Neural cell (in vitro differentiated cells): ENCODE data around the gene PRKAR1A. TPM values are rescaled to one million over a fixed set of nuclear protein-coding genes. Genes with fewer than 3 reads are reported as not detected.

Source experiments
- H2AFZ ChIP-seq: fragments of 200-600, 300-800 bp; sonication (generic), shearing (Covaris generic); 2 replicates; pipeline ENCODE4 v1.6.0; 2014; ENCODE audit warnings: low read depth, mild to moderate bottlenecking, antibody characterized with exemption, low read length, moderate library complexity
- H3F3A ChIP-seq: fragments of 200-600 bp; shearing (Covaris generic); 2 replicates; pipeline ENCODE4 v1.6.1; 2016; ENCODE audit warnings: mild to moderate bottlenecking, moderate library complexity, mixed read lengths, antibody characterized with exemption, low read length; ENCODE audit not compliant: insufficient read depth, poor library complexity, severe bottlenecking
- H3K27ac ChIP-seq: fragments of 200-600, 300-800 bp; sonication (generic), shearing (Covaris generic); 2 replicates; pipeline ENCODE4 v1.5.1; 2014; ENCODE audit warnings: mild to moderate bottlenecking, low read length, moderate library complexity
- H3K27me3 ChIP-seq: fragments of 300-800, 200-600 bp; sonication (generic), shearing (Covaris generic); 2 replicates; pipeline ENCODE4 v1.6.0; 2014; ENCODE audit warnings: mild to moderate bottlenecking, low read depth, low read length, moderate library complexity; ENCODE audit not compliant: insufficient read depth
- H3K36me3 ChIP-seq: fragments of 300-800, 200-600 bp; sonication (generic), shearing (Covaris generic); 2 replicates; pipeline ENCODE4 v1.5.1; 2014; ENCODE audit warnings: mild to moderate bottlenecking, antibody characterized with exemption, low read length, moderate library complexity; ENCODE audit not compliant: insufficient read depth
- H3K4me2 ChIP-seq: fragments of 300-800, 200-600 bp; sonication (generic), shearing (Covaris generic); 2 replicates; pipeline ENCODE4 v1.6.0; 2014; ENCODE audit warnings: mild to moderate bottlenecking, low read length
- H3K4me3 ChIP-seq: fragments of 300-800, 200-600 bp; sonication (generic), shearing (Covaris generic); 2 replicates; pipeline ENCODE4 v1.5.1; 2014; ENCODE audit warnings: mild to moderate bottlenecking, low read length, moderate library complexity
- H3K79me2 ChIP-seq: fragments of 200-600 bp; shearing (Covaris generic); replicated peaks from 2 replicates; pipeline ENCODE4 v1.6.0; 2014; ENCODE audit warnings: mild to moderate bottlenecking, low read length, moderate library complexity; ENCODE audit not compliant: insufficient read depth
- H3K9ac ChIP-seq: fragments of 300-800, 200-600 bp; sonication (generic), shearing (Covaris generic); 2 replicates; pipeline ENCODE4 v1.6.1; 2016; ENCODE audit warnings: mild to moderate bottlenecking, low read length, mixed read lengths
- H3K9me2 ChIP-seq: fragments of 200-600 bp; shearing (Covaris generic); 2 replicates; pipeline ENCODE4 v1.6.1; 2016; ENCODE audit warnings: mild to moderate bottlenecking, low read length, mixed read lengths; ENCODE audit not compliant: insufficient read depth
- H3K9me3 ChIP-seq: fragments of 200-600, 300-800 bp; sonication (generic), shearing (Covaris generic); 2 replicates; pipeline ENCODE4 v1.6.1; 2016; ENCODE audit warnings: mild to moderate bottlenecking, mixed run types, low read length, moderate library complexity, mixed read lengths
- H4K20me1 ChIP-seq: fragments of 200-600 bp; shearing (Covaris generic); 2 replicates; pipeline ENCODE4 v1.6.1; 2016; ENCODE audit warnings: mild to moderate bottlenecking, mixed run types; ENCODE audit not compliant: insufficient read depth
- CTCF ChIP-seq: fragments of 450-650 bp; IDR thresholded peaks from 2 replicates; pipeline ENCODE4 v1.5.1; 2014; ENCODE audit warnings: antibody characterized with exemption, mild to moderate bottlenecking, moderate library complexity; ENCODE audit not compliant: poor library complexity, severe bottlenecking
- EP300 ChIP-seq: fragments of 450-650 bp; conservative IDR thresholded peaks from 2 replicates; pipeline ENCODE4 v1.6.1; 2014; ENCODE audit warnings: antibody characterized with exemption, mild to moderate bottlenecking, moderate library complexity; ENCODE audit not compliant: poor library complexity, severe bottlenecking
- EZH2 ChIP-seq: fragments of 200-600, 300-800 bp; shearing (Covaris generic), sonication (generic); IDR thresholded peaks from 2 replicates; pipeline ENCODE4 v1.6.1; 2014; ENCODE audit warnings: antibody characterized with exemption, low read length, borderline replicate concordance, mild to moderate bottlenecking; ENCODE audit not compliant: insufficient read depth, poor library complexity, severe bottlenecking
- MXI1 ChIP-seq: fragments of 450-650 bp; conservative IDR thresholded peaks from 2 replicates; pipeline ENCODE4 v1.6.1; 2014; ENCODE audit warnings: antibody characterized with exemption, mild to moderate bottlenecking; ENCODE audit not compliant: poor library complexity, severe bottlenecking
- POLR2AphosphoS5 ChIP-seq: IDR thresholded peaks from 2 replicates; pipeline ENCODE4 v1.6.1; 2012
- RAD21 ChIP-seq: fragments of 450-650 bp; conservative IDR thresholded peaks from 2 replicates; pipeline ENCODE4 v1.6.1; 2014; ENCODE audit warnings: antibody characterized with exemption, mild to moderate bottlenecking, moderate library complexity
- REST ChIP-seq: IDR thresholded peaks from 2 replicates; pipeline ENCODE4 v1.6.1; 2012; ENCODE audit warnings: borderline replicate concordance
- SMC3 ChIP-seq: fragments of 450-650 bp; conservative IDR thresholded peaks from 2 replicates; pipeline ENCODE4 v1.6.1; 2014; ENCODE audit warnings: antibody characterized with exemption, mild to moderate bottlenecking, moderate library complexity; ENCODE audit not compliant: poor library complexity
- TAF1 ChIP-seq: IDR thresholded peaks from 2 replicates; pipeline ENCODE4 v1.6.1; 2012; ENCODE audit warnings: low read depth
- polyA plus RNA-seq: library from polyadenylated mRNA; depleted of rRNA; stranded (reverse); fragments of >200 nt; gene quantifications from 2 replicates; pipeline ENCODE4 v1.2.3, GENCODE V29; 2014

Gene PRKAR1A
- polyA plus RNA-seq, 1 donor from 2014 or later: 539 TPM

GRCh38 chr17:68495081-68495480 is 17.1 kb upstream of the PRKAR1A start:
- Histone ChIP-seq H3K4me3 (no peak overlapping the region), H3K9me3 (no peaks in the 10 kb centered on the region), H3K9ac (no peak overlapping the region), H3K27me3 (no peaks in the 10 kb centered on the region), H4K20me1 (no peaks in the 10 kb centered on the region), H3K36me3 (no peaks in the 10 kb centered on the region), H2AFZ (no peak overlapping the region), H3K9me2 (no peaks in the 10 kb centered on the region), H3K79me2 (no peaks in the 10 kb centered on the region), H3K4me2 (no peak overlapping the region), H3K27ac (no peak overlapping the region), H3F3A (no peaks in the 10 kb centered on the region)
- TF ChIP-seq MXI1: no peak
- no peak for TF ChIP-seq CTCF
- TF ChIP-seq TAF1: no peak
- TF ChIP-seq SMC3: no peak
- no peak for TF ChIP-seq REST
- no peak for TF ChIP-seq EZH2
- TF ChIP-seq EP300: no peak
- no peak for TF ChIP-seq POLR2AphosphoS5
- TF ChIP-seq RAD21: no peak

GRCh38 chr17:68497885-68498319 is 14.3 kb upstream of the PRKAR1A start:
- H2AFZ ChIP-seq: no peak overlapping the region

More at GRCh38 chr17:68497885-68498319, 14.3 kb upstream of the PRKAR1A start:
- Histone ChIP-seq H3F3A (no peaks in the 10 kb centered on the region), H3K27me3 (no peaks in the 10 kb centered on the region), H3K79me2 (no peaks in the 10 kb centered on the region), H3K36me3 (no peaks in the 10 kb centered on the region), H3K27ac (no peak overlapping the region), H3K4me2 (no peak overlapping the region), H4K20me1 (no peaks in the 10 kb centered on the region), H3K9ac (no peak overlapping the region), H3K9me3 (no peaks in the 10 kb centered on the region), H3K9me2 (no peaks in the 10 kb centered on the region), H3K4me3 (no peak overlapping the region)
- TF ChIP-seq TAF1 (no peak), REST (no peak), EZH2 (no peak), CTCF (no peak), MXI1 (no peak), EP300 (no peak), RAD21 (no peak), SMC3 (no peak), POLR2AphosphoS5 (no peak)
